C4-2B (cell line): ENCODE measurements around the gene RGS17.

ENCODE experiments used
- ZFX ChIP-seq: fragments of 450-650 bp; IDR thresholded peaks from 2 replicates; pipeline ENCODE4 v1.6.1; 2017
- TF ChIP-seq, protein P1 (sequence below): fragments of 450-650 bp; conservative IDR thresholded peaks from 2 replicates; pipeline ENCODE4 v1.5.1; 2017; ENCODE audit warnings: mild to moderate bottlenecking

- TF ChIP-seq, protein P1, sequence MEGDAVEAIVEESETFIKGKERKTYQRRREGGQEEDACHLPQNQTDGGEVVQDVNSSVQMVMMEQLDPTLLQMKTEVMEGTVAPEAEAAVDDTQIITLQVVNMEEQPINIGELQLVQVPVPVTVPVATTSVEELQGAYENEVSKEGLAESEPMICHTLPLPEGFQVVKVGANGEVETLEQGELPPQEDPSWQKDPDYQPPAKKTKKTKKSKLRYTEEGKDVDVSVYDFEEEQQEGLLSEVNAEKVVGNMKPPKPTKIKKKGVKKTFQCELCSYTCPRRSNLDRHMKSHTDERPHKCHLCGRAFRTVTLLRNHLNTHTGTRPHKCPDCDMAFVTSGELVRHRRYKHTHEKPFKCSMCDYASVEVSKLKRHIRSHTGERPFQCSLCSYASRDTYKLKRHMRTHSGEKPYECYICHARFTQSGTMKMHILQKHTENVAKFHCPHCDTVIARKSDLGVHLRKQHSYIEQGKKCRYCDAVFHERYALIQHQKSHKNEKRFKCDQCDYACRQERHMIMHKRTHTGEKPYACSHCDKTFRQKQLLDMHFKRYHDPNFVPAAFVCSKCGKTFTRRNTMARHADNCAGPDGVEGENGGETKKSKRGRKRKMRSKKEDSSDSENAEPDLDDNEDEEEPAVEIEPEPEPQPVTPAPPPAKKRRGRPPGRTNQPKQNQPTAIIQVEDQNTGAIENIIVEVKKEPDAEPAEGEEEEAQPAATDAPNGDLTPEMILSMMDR: no peak
- no peak for TF ChIP-seq ZFX
These were observed 45.8 kb downstream of the RGS17 start for GRCh38 chr6:153085239-153085638.
